ENCODE data around the gene DPH2. TPM values are rescaled to one million over a fixed set of nuclear protein-coding genes. Genes with fewer than 3 reads are reported as not detected.

The DPH2 gene
- total RNA-seq, result 14.0 TPM
- polyA plus RNA-seq (ENCODE audit: insufficient read depth in 1 of 8, insufficient read length in 8 of 8, low replicate concordance in 1 of 8), result 10 to 100 TPM; 16.7 to 21.9 (median 18.4) TPM
- long read RNA-seq, donor 1, partial matches to known transcripts, result 0 of 1 reads
- long read RNA-seq, donor 1, other reads (novel, unspliced or antisense), result 0 of 1 reads
- long read RNA-seq, donor 2, partial matches to known transcripts, result 0 of 1 reads
- long read RNA-seq, donor 2, other reads (novel, unspliced or antisense), result 0 of 1 reads
- long read RNA-seq, donor 3, partial matches to known transcripts, result 0 of 2 reads
- long read RNA-seq, donor 3, other reads (novel, unspliced or antisense), result 0 of 2 reads
- long read RNA-seq, donor 4, partial matches to known transcripts, result 0 of 1 reads
- long read RNA-seq, donor 4, other reads (novel, unspliced or antisense), result 0 of 1 reads
- long read RNA-seq, donor 5, partial matches to known transcripts, result 0 of 4 reads
- long read RNA-seq, donor 5, other reads (novel, unspliced or antisense), result 0 of 4 reads
- long read RNA-seq, donor 6, transcript DPH2-201 (6 exons, 2,472 nt), result major isoform, 6 of 24 reads
- long read RNA-seq, donor 6, partial matches to known transcripts, result 16 of 24 reads
- long read RNA-seq, donor 6, other reads (novel, unspliced or antisense), result 0 of 24 reads
- long read RNA-seq, donor 7, partial matches to known transcripts, result 0 of 4 reads
- long read RNA-seq, donor 7, other reads (novel, unspliced or antisense), result 0 of 4 reads
- long read RNA-seq, donor 8, partial matches to known transcripts, result 6 of 8 reads
- long read RNA-seq, donor 8, other reads (novel, unspliced or antisense), result 0 of 8 reads
- long read RNA-seq, donor 9, partial matches to known transcripts, result 0 of 2 reads
- long read RNA-seq, donor 9, other reads (novel, unspliced or antisense), result 0 of 2 reads
- long read RNA-seq, donor 10, partial matches to known transcripts, result 5 of 10 reads
- long read RNA-seq, donor 10, other reads (novel, unspliced or antisense), result 0 of 10 reads
- long read RNA-seq, donor 11, partial matches to known transcripts, result 0 of 2 reads
- long read RNA-seq, donor 11, other reads (novel, unspliced or antisense), result 0 of 2 reads

DNA sequence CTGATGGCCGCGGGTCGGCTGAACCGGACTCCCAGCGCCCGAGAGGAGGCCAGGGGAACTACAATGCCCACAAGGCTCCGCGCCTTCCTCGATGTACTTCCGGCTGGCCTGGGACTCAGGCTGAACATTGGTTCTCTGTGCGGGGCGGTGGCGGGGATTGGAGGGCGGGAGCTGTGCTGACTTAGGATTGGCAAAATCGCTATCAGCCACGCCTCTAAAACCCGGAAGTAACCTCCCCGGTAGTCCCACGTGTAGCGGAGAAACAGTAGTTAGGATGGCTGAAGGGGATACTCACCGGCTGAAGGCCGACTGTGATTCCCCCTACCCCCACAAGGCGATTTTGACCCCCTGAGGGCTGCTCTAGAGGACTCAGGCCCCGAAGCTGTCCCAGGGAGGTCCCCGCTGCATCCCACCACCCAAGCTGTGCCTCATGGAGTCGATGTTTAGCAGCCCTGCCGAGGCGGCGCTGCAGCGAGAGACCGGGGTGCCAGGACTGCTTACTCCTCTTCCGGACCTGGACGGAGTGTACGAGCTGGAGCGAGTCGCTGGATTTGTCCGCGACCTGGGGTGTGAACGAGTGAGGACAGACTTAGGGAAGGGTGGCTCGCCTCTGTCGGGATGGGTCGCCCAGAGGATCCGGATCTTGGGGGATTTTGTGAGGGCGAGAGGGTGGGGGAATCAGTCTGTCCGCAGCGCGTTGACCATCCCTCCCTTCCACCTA is at the start of gene DPH2:
Gene DPH2, plus strand, starts transcription at position 265 of the 721 bp plus-strand sequence. Its CDS starts 166 bp downstream, at position 431.
- Histone ChIP-seq H3K9me3 (replicated peaks; ENCODE audit: control insufficient read depth, low read depth, low read length) (peaks cover 3% of the 10 kb centered on the region), H3K4me3 (ENCODE audit: low read length) (peak within 1 kb of the TSS; percentile 94), H3K27ac (ENCODE audit: low read length) (no peak within 1 kb of the TSS), H3K27me3 (ENCODE audit: control insufficient read depth, insufficient read depth, low read length) (no peaks in the 10 kb centered on the region), H3K36me3 (ENCODE audit: control insufficient read depth, insufficient read depth, low read length) (peaks cover 48% of the 10 kb centered on the region), H3K4me1 (ENCODE audit: control insufficient read depth, insufficient read depth, low read length) (peaks cover 17% of the 10 kb centered on the region)
- WGBS (ENCODE audit: insufficient coverage), result 3% methylated on average over 20 of the region's 47 CpGs
- DNase-seq, result peak; percentile 99

GRCh38 chr1:43921022-43921421 is 48.8 kb upstream of the DPH2 start:
- peaks cover 19% of the 10 kb centered on the region for H3K36me3 ChIP-seq (ENCODE audit: control insufficient read depth, insufficient read depth, low read length)
- no peak for DNase-seq
- no peaks in the 10 kb centered on the region for H3K9me3 ChIP-seq (replicated peaks; ENCODE audit: control insufficient read depth, low read depth, low read length)
- 90% methylated on average over 6 of the region's 6 CpGs for WGBS (ENCODE audit: insufficient coverage)
- no peak overlapping the region for H3K4me3 ChIP-seq (ENCODE audit: low read length)
- no peaks in the 10 kb centered on the region for H3K4me1 ChIP-seq (ENCODE audit: control insufficient read depth, insufficient read depth, low read length)
- H3K27ac ChIP-seq (ENCODE audit: low read length), result no peak overlapping the region
- H3K27me3 ChIP-seq (ENCODE audit: control insufficient read depth, insufficient read depth, low read length), result no peaks in the 10 kb centered on the region

DNA sequence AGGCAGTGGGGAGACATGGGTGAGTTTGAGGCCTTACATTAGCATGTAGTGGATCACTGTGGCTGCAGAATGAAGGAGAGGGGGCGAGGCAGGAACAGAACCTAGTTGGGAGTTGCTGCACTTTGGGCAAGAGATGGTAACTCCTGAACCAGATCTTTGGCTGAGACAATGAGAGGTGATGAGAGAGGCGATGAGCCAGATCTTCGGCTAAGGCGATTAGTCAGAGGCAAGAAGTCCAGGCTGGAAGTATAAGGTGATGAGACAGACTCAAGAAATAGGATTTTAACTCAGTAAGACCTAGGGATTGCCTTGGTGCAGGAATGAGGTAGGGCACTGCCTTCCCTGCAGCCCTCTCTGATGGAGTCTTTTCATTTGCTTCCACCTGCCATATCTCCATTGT is 45.3 kb upstream of the DPH2 start:
- H3K4me3 ChIP-seq (ENCODE audit: low read length), result no peak overlapping the region
- H3K9me3 ChIP-seq (replicated peaks; ENCODE audit: control insufficient read depth, low read depth, low read length), result no peaks in the 10 kb centered on the region
- peaks cover 27% of the 10 kb centered on the region for H3K36me3 ChIP-seq (ENCODE audit: control insufficient read depth, insufficient read depth, low read length)
- H3K4me1 ChIP-seq (ENCODE audit: control insufficient read depth, insufficient read depth, low read length), result no peaks in the 10 kb centered on the region
- H3K27ac ChIP-seq (ENCODE audit: low read length), result no peak overlapping the region
- no peaks in the 10 kb centered on the region for H3K27me3 ChIP-seq (ENCODE audit: control insufficient read depth, insufficient read depth, low read length)
- 73% methylated on average over 4 of the region's 4 CpGs for WGBS (ENCODE audit: insufficient coverage)
- DNase-seq, result no peak

DNA sequence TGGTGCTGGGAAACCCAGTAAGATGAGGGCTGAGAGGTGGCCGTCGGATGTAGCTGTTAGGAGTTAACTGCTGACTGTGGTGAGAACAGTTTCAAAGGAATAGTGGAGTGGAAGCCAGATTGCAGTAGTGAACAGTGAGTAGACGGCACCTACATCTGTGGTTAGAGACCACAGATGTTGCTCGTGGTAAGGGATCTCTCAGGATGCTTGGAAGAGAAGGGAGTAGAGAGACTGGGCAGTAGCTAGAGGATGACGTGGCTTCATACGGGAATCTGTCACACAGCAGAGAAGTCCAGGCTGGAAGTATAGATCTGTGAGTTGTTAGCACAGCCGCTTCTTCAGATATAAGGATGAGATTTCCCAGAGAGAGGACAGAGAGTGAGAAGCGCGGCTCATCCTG is 44.0 kb upstream of the DPH2 start:
- no peaks in the 10 kb centered on the region for H3K9me3 ChIP-seq (replicated peaks; ENCODE audit: control insufficient read depth, low read depth, low read length)
- no peaks in the 10 kb centered on the region for H3K27me3 ChIP-seq (ENCODE audit: control insufficient read depth, insufficient read depth, low read length)
- no peak for DNase-seq
- H3K4me1 ChIP-seq (ENCODE audit: control insufficient read depth, insufficient read depth, low read length), result no peaks in the 10 kb centered on the region
- peaks cover 36% of the 10 kb centered on the region for H3K36me3 ChIP-seq (ENCODE audit: control insufficient read depth, insufficient read depth, low read length)
- H3K27ac ChIP-seq (ENCODE audit: low read length), result no peak overlapping the region
- WGBS (ENCODE audit: insufficient coverage), result 88% methylated on average over 9 of the region's 9 CpGs
- no peak overlapping the region for H3K4me3 ChIP-seq (ENCODE audit: low read length)

GRCh38 chr1:43930168-43930948 is 39.5 kb upstream of the DPH2 start:
- no peaks in the 10 kb centered on the region for H3K9me3 ChIP-seq (replicated peaks; ENCODE audit: control insufficient read depth, low read depth, low read length)
- H3K27ac ChIP-seq (ENCODE audit: low read length), result no peak overlapping the region
- H3K27me3 ChIP-seq (ENCODE audit: control insufficient read depth, insufficient read depth, low read length), result peaks cover 15% of the 10 kb centered on the region
- no peak for DNase-seq
- H3K36me3 ChIP-seq (ENCODE audit: control insufficient read depth, insufficient read depth, low read length), result peaks cover 20% of the 10 kb centered on the region
- peaks cover 22% of the 10 kb centered on the region for H3K4me1 ChIP-seq (ENCODE audit: control insufficient read depth, insufficient read depth, low read length)
- H3K4me3 ChIP-seq (ENCODE audit: low read length), result no peak overlapping the region
- WGBS (ENCODE audit: insufficient coverage), result 88% methylated on average over 9 of the region's 10 CpGs

DNA sequence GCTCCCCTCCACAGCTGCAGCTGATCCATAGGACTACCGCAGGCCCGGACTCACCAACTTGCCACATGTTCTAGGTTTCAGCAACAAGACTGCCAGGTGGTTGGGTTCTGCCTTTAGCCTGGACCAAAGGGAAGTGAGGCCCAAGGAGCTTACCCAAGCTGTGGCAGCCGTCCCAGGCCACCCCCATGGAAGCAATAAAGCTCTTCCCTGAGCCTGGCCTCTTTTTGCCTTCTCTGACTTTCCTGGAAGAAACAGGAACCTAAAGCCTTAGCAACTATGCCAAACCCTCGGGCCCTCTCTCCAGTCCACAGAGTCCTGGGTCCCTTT is 38.9 kb upstream of the DPH2 start:
- Histone ChIP-seq H3K4me1 (ENCODE audit: control insufficient read depth, insufficient read depth, low read length) (peaks cover 25% of the 10 kb centered on the region), H3K9me3 (replicated peaks; ENCODE audit: control insufficient read depth, low read depth, low read length) (no peaks in the 10 kb centered on the region), H3K4me3 (ENCODE audit: low read length) (no peak overlapping the region), H3K36me3 (ENCODE audit: control insufficient read depth, insufficient read depth, low read length) (peaks cover 17% of the 10 kb centered on the region), H3K27ac (ENCODE audit: low read length) (no peak overlapping the region), H3K27me3 (ENCODE audit: control insufficient read depth, insufficient read depth, low read length) (peaks cover 21% of the 10 kb centered on the region)
- DNase-seq, result no peak
- 64% methylated on average over 4 of the region's 4 CpGs for whole genome bisulfite sequencing (ENCODE audit: insufficient coverage)

GRCh38 chr1:43931711-43932660 is 37.8 kb upstream of the DPH2 start:
- no peak for DNase-seq
- no peaks in the 10 kb centered on the region for H3K9me3 ChIP-seq (replicated peaks; ENCODE audit: control insufficient read depth, low read depth, low read length)
- no peak overlapping the region for H3K27ac ChIP-seq (ENCODE audit: low read length)
- H3K4me3 ChIP-seq (ENCODE audit: low read length), result no peak overlapping the region
- peaks cover 32% of the 10 kb centered on the region for H3K4me1 ChIP-seq (ENCODE audit: control insufficient read depth, insufficient read depth, low read length)
- H3K36me3 ChIP-seq (ENCODE audit: control insufficient read depth, insufficient read depth, low read length), result peaks cover 13% of the 10 kb centered on the region
- peaks cover 26% of the 10 kb centered on the region for H3K27me3 ChIP-seq (ENCODE audit: control insufficient read depth, insufficient read depth, low read length)
- WGBS (ENCODE audit: insufficient coverage), result 77% methylated on average over 5 of the region's 13 CpGs

GRCh38 chr1:43932786-43933385 is 36.9 kb upstream of the DPH2 start:
- Histone ChIP-seq H3K36me3 (ENCODE audit: control insufficient read depth, insufficient read depth, low read length) (peaks cover 10% of the 10 kb centered on the region), H3K4me1 (ENCODE audit: control insufficient read depth, insufficient read depth, low read length) (peaks cover 32% of the 10 kb centered on the region), H3K4me3 (ENCODE audit: low read length) (peak overlapping the region; percentile 40), H3K9me3 (replicated peaks; ENCODE audit: control insufficient read depth, low read depth, low read length) (no peaks in the 10 kb centered on the region), H3K27ac (ENCODE audit: low read length) (no peak overlapping the region), H3K27me3 (ENCODE audit: control insufficient read depth, insufficient read depth, low read length) (peaks cover 26% of the 10 kb centered on the region)
- 20% methylated on average over 6 of the region's 8 CpGs for WGBS (ENCODE audit: insufficient coverage)
- no peak for DNase-seq
